IMR-90 (cell line): Measurements from ENCODE around the gene DSCAML1. TPM values are rescaled to one million over a fixed set of nuclear protein-coding genes. Genes with fewer than 3 reads are reported as not detected.
A peak's percentile ranks its signal among the peaks of the same experiment; 100 is the strongest.

ENCODE experiments used
- ATAC-seq: fragments of 200-7000 bp; cut with Tn5 transposase; 2 replicates; pipeline ENCODE4 v1.9.1; 2020; ENCODE audit warnings: low read depth, mild to moderate bottlenecking, moderate library complexity
- BruUV-seq: library from RNA; stranded (reverse); fragments of 400-500 nt; replicated peaks from 2 replicates; lab custom pipeline; 2021; lab: Mats Ljungman, UMichigan
- CTCF ChIA-PET: fragments of 300-600 bp; formaldehyde crosslinking; extraction: SDS; loops from one replicate; lab custom pipeline; 2021; ENCODE audit warnings: antibody characterized with exemption; lab: Yijun Ruan, JAX
- POLR2A ChIA-PET: fragments of 300-600 bp; sonication (Branson Sonifier 250); formaldehyde crosslinking; loops from one replicate; lab custom pipeline; 2022; ENCODE audit warnings: antibody characterized with exemption; ENCODE audit not compliant: unreplicated experiment; lab: Charles Lee
- DNase-seq: peaks from one replicate; pipeline ENCODE4 v3.0.0; 2013
- H2AFZ ChIP-seq: replicated peaks from 2 replicates; pipeline ENCODE3; 2013; ENCODE audit warnings: low read length, mild to moderate bottlenecking; ENCODE audit not compliant: poor library complexity
- H2AK5ac ChIP-seq: 2 replicates; pipeline ENCODE4 v1.6.1; 2013; ENCODE audit warnings: low read depth, low read length, inconsistent platforms
- H2AK9ac ChIP-seq: replicated peaks from 2 replicates; pipeline ENCODE3; 2013; ENCODE audit warnings: mild to moderate bottlenecking, low read depth, low read length, moderate library complexity; ENCODE audit not compliant: poor library complexity
- H2BK120ac ChIP-seq: 2 replicates; pipeline ENCODE4 v1.6.1; 2013; ENCODE audit warnings: low read depth, low read length, inconsistent platforms
- H2BK15ac ChIP-seq: 3 replicates; pipeline ENCODE4 v1.6.1; 2013; ENCODE audit warnings: low read depth, low read length, inconsistent platforms
- H2BK20ac ChIP-seq: 2 replicates; pipeline ENCODE4 v1.6.1; 2013; ENCODE audit warnings: low read depth, mild to moderate bottlenecking, inconsistent platforms, low read length, moderate library complexity
- H2BK5ac ChIP-seq: 2 replicates; pipeline ENCODE4 v1.6.1; 2013; ENCODE audit warnings: mild to moderate bottlenecking, low read depth, low read length, inconsistent platforms; ENCODE audit not compliant: poor library complexity, severe bottlenecking
- H3K14ac ChIP-seq: replicated peaks from 2 replicates; pipeline ENCODE4 v1.6.1; 2013; ENCODE audit warnings: low read depth, low read length, inconsistent platforms
- H3K18ac ChIP-seq: 2 replicates; pipeline ENCODE4 v1.6.1; 2013; ENCODE audit warnings: low read depth, low read length, control low read depth
- H3K23ac ChIP-seq: 2 replicates; pipeline ENCODE4 v1.6.1; 2013; ENCODE audit warnings: low read depth, low read length, inconsistent platforms
- H3K27ac ChIP-seq: 2 replicates; pipeline ENCODE4 v1.5.1; 2013; ENCODE audit warnings: mild to moderate bottlenecking, control low read depth, low read length; ENCODE audit not compliant: insufficient read depth
- H3K27me3 ChIP-seq: 2 replicates; pipeline ENCODE4 v1.6.1; 2013; ENCODE audit warnings: low read length; ENCODE audit not compliant: control insufficient read depth, insufficient read depth
- H3K36me3 ChIP-seq: 2 replicates; pipeline ENCODE4 v1.6.1; 2013; ENCODE audit warnings: low read length, mixed read lengths; ENCODE audit not compliant: control insufficient read depth, insufficient read depth
- H3K4ac ChIP-seq: 2 replicates; pipeline ENCODE4 v1.6.1; 2013; ENCODE audit warnings: low read depth, low read length, inconsistent platforms
- H3K4me1 ChIP-seq: 2 replicates; pipeline ENCODE4 v1.6.1; 2013; ENCODE audit warnings: low read length, mixed read lengths; ENCODE audit not compliant: control insufficient read depth, insufficient read depth
- H3K4me2 ChIP-seq: 2 replicates; pipeline ENCODE4 v1.6.1; 2013; ENCODE audit warnings: low read depth, mild to moderate bottlenecking, control low read depth, low read length, moderate library complexity
- H3K4me3 ChIP-seq: 2 replicates; pipeline ENCODE4 v1.5.1; 2013; ENCODE audit warnings: low read depth, mild to moderate bottlenecking, control low read depth, low read length, moderate library complexity; ENCODE audit not compliant: insufficient read depth
- H3K56ac ChIP-seq: 2 replicates; pipeline ENCODE4 v1.6.1; 2013; ENCODE audit warnings: low read length, inconsistent platforms; ENCODE audit not compliant: insufficient read depth; ENCODE audit errors: extremely low read depth
- H3K79me1 ChIP-seq, 2 experiments: 2 replicates each; pipeline ENCODE4 v1.6.1; 2013; ENCODE audit warnings: low read length in 2 of 2, inconsistent platforms in 1 of 2, low read depth in 1 of 2
- H3K9ac ChIP-seq: 2 replicates; pipeline ENCODE4 v1.6.1; 2013; ENCODE audit warnings: low read depth, low read length, control low read depth
- H3K9me1 ChIP-seq: 2 replicates; pipeline ENCODE4 v1.6.1; 2013; ENCODE audit warnings: low read length, inconsistent platforms; ENCODE audit not compliant: insufficient read depth
- H3K9me3 ChIP-seq: 2 replicates; pipeline ENCODE4 v1.6.1; 2013; ENCODE audit warnings: low read length; ENCODE audit not compliant: control insufficient read depth, insufficient read depth
- H4K20me1 ChIP-seq: 2 replicates; pipeline ENCODE4 v1.6.1; 2013; ENCODE audit warnings: low read length, inconsistent platforms; ENCODE audit not compliant: insufficient read depth
- H4K5ac ChIP-seq: 2 replicates; pipeline ENCODE4 v1.6.1; 2013; ENCODE audit warnings: mild to moderate bottlenecking, low read depth, low read length, control low read depth
- H4K8ac ChIP-seq, 2 experiments: 2 replicates each; pipeline ENCODE4 v1.6.1; 2013; ENCODE audit warnings: low read depth in 2 of 2, low read length in 2 of 2, control low read depth in 1 of 2, inconsistent platforms in 1 of 2
- H4K91ac ChIP-seq: 2 replicates; pipeline ENCODE4 v1.6.1; 2013; ENCODE audit warnings: low read depth, low read length, inconsistent platforms; ENCODE audit not compliant: insufficient read depth
- CEBPB ChIP-seq: IDR thresholded peaks from 2 replicates; pipeline ENCODE4 v1.6.1; 2012; ENCODE audit warnings: low read depth, low read length, improper control_type of control experiment
- CHD1 ChIP-seq: IDR thresholded peaks from 2 replicates; pipeline ENCODE4 v1.6.1; 2012; ENCODE audit warnings: low read depth, low read length, improper control_type of control experiment
- FOS ChIP-seq: fragments of 150-350 bp; IDR thresholded peaks from 2 replicates; pipeline ENCODE4 v1.6.1; 2016; ENCODE audit warnings: low read depth, low read length
- MAFK ChIP-seq: IDR thresholded peaks from 2 replicates; pipeline ENCODE4 v1.6.1; 2012; ENCODE audit warnings: low read depth, low read length, improper control_type of control experiment
- MAZ ChIP-seq: IDR thresholded peaks from 2 replicates; pipeline ENCODE4 v1.6.1; 2012; ENCODE audit warnings: low read depth, mild to moderate bottlenecking, low read length, improper control_type of control experiment, moderate library complexity, borderline replicate concordance
- MXI1 ChIP-seq: IDR thresholded peaks from 2 replicates; pipeline ENCODE4 v1.6.1; 2012; ENCODE audit warnings: low read depth, mild to moderate bottlenecking, low read length, moderate library complexity, borderline replicate concordance
- NFE2L2 ChIP-seq: fragments of 150-350 bp; IDR thresholded peaks from 2 replicates; pipeline ENCODE4 v1.6.1; 2016; ENCODE audit warnings: low read depth, mild to moderate bottlenecking, low read length
- POLR2A ChIP-seq: IDR thresholded peaks from 2 replicates; pipeline ENCODE4 v1.6.1; 2012; ENCODE audit warnings: mild to moderate bottlenecking, low read depth, low read length
- RAD21 ChIP-seq: IDR thresholded peaks from 2 replicates; pipeline ENCODE4 v1.6.1; 2012; ENCODE audit warnings: low read length, improper control_type of control experiment
- RCOR1 ChIP-seq: IDR thresholded peaks from 2 replicates; pipeline ENCODE4 v1.6.1; 2012; ENCODE audit warnings: mild to moderate bottlenecking, low read length, improper control_type of control experiment; ENCODE audit not compliant: insufficient replicate concordance
- RFX5 ChIP-seq: IDR thresholded peaks from 2 replicates; pipeline ENCODE4 v1.8.0; 2012; ENCODE audit warnings: low read depth, mild to moderate bottlenecking, low read length, moderate library complexity
- SMC3 ChIP-seq: fragments of 150-350 bp; IDR thresholded peaks from 2 replicates; pipeline ENCODE4 v1.6.1; 2016; ENCODE audit warnings: low read depth, mild to moderate bottlenecking, antibody characterized with exemption, low read length, moderate library complexity
- WGBS, 2 experiments: methylation state at CpG; one replicate each; pipeline versions ENCODE4 v1.1.5 to v1.1.7; 2013; ENCODE audit warnings: missing lambda C conversion rate in 2 of 2; ENCODE audit not compliant: insufficient read length in 1 of 2; ENCODE audit errors: extremely low coverage in 2 of 2; 5-methylcytosine and 5-hydroxymethylcytosine counted together
- dilution Hi-C: fragments of 300-500 bp; cut with HindIII; formaldehyde crosslinking; loops from one replicate; pipeline ENCODE4 v1.14.3; 2018; ENCODE audit warnings: low sequenced_read_pairs; ENCODE audit not compliant: unreplicated experiment
- in situ Hi-C: fragments of 300-500 bp; cut with MboI; formaldehyde crosslinking; loops from 3 replicates; pipeline ENCODE4 v1.14.3; 2019; ENCODE audit warnings: low sequenced_read_pairs, inconsistent platforms, mixed read lengths
- intact Hi-C: fragments of 100-400 bp; cut with micrococcal nuclease; formaldehyde crosslinking; loops from 2 replicates; pipeline ENCODE4 v1.10.0; 2022
- polyA plus RNA-seq, 3 experiments: library from polyadenylated mRNA; depleted of rRNA; stranded (reverse); fragments of >200 nt; gene quantifications; 2 replicates each; pipeline ENCODE4 v1.2.3, GENCODE V29; 2012; ENCODE audit warnings: low replicate concordance in 1 of 3
- total RNA-seq: library from RNA; depleted of rRNA; stranded (reverse); fragments of >200 nt; gene quantifications from 2 replicates; pipeline ENCODE4 v1.2.3, GENCODE V29; 2012
- TF ChIP-seq, protein P1 (sequence below): fragments of 150-350 bp; IDR thresholded peaks from 2 replicates; pipeline ENCODE4 v1.6.1; 2017; ENCODE audit warnings: mild to moderate bottlenecking, antibody characterized with exemption, low read length, low read depth
- TF ChIP-seq, protein P2 (sequence below): fragments of 150-350 bp; IDR thresholded peaks from 2 replicates; pipeline ENCODE4 v1.6.1; 2016; ENCODE audit warnings: low read depth, mild to moderate bottlenecking, low read length, moderate library complexity, borderline replicate concordance
- TF ChIP-seq, protein P3 (sequence below): conservative IDR thresholded peaks from 2 replicates; pipeline ENCODE4 v1.5.1; 2012; ENCODE audit warnings: mild to moderate bottlenecking, low read depth, low read length, improper control_type of control experiment

Gene DSCAML1
- total and polyA plus RNA-seq, 2 of the 4 experiments (the other 2 are of a cell fraction): not detected

DNA sequence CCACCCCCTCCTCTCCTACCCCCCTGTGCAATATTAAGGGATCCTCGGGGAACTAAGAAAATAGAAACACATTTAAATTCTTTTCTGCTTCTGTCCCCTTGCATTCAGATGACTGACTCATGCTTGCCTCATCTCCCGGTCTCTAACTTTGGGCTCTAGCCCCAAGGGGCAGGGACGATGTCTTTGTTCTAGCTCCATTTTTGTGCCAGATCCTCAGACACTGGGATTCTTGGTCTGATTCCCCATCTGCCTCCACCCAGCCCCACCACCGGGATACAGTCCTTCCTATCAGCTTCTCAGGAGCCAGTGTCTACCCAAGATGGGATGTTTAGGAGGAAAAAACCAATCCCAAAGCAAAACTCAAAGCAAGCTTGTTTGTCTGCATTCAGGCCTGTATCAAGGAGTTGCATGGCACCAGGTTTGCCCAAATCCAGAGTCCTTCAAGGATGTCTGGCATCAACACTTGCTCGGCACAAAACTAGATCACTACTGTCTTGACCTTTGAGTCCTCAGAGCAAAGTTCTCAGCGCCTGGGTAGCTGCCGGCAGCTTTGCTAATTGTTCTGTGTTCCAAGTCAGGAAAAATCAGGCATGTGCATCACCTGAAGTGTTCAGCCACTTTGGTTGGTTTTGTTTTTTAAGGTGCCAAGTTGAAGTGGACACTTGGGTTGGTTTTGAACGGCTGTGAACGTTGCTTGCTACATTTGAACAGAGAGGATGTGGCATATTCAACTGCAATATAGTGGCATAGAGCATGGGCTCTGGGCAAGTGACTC is 212.8 kb downstream of the DSCAML1 start:
- no peaks in the 10 kb centered on the region for H3K9me1 ChIP-seq
- H3K36me3 ChIP-seq: no peaks in the 10 kb centered on the region
- no peak overlapping the region for H4K5ac ChIP-seq
- H2AFZ ChIP-seq: no peak overlapping the region
- no peaks in the 10 kb centered on the region for H4K20me1 ChIP-seq
- no peak overlapping the region for H2BK120ac ChIP-seq
- POLR2A ChIA-PET: no interaction called here
- no peak overlapping the region for H3K4me2 ChIP-seq
- no peak overlapping the region for H3K4me3 ChIP-seq
- no peaks in the 10 kb centered on the region for H3K4me1 ChIP-seq
- H3K27me3 ChIP-seq: peaks cover 7% of the 10 kb centered on the region
- no peak overlapping the region for H4K8ac ChIP-seq
- ATAC-seq (no peak), DNase-seq (peak; percentile 2)
- no peak overlapping the region for H4K91ac ChIP-seq
- H2BK5ac ChIP-seq: no peak overlapping the region
- H3K14ac ChIP-seq: no peak overlapping the region
- H3K79me1 ChIP-seq: no peaks in the 10 kb centered on the region
- no peak overlapping the region for H3K27ac ChIP-seq
- TF ChIP-seq, protein P1, sequence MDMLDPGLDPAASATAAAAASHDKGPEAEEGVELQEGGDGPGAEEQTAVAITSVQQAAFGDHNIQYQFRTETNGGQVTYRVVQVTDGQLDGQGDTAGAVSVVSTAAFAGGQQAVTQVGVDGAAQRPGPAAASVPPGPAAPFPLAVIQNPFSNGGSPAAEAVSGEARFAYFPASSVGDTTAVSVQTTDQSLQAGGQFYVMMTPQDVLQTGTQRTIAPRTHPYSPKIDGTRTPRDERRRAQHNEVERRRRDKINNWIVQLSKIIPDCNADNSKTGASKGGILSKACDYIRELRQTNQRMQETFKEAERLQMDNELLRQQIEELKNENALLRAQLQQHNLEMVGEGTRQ: no peak
- TF ChIP-seq, protein P2, sequence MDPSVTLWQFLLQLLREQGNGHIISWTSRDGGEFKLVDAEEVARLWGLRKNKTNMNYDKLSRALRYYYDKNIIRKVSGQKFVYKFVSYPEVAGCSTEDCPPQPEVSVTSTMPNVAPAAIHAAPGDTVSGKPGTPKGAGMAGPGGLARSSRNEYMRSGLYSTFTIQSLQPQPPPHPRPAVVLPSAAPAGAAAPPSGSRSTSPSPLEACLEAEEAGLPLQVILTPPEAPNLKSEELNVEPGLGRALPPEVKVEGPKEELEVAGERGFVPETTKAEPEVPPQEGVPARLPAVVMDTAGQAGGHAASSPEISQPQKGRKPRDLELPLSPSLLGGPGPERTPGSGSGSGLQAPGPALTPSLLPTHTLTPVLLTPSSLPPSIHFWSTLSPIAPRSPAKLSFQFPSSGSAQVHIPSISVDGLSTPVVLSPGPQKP: no peak
- TF ChIP-seq RFX5: no peak
- TF ChIP-seq MAZ: no peak
- TF ChIP-seq MXI1: no peak
- no peak for TF ChIP-seq RCOR1
- no peak for TF ChIP-seq CEBPB
- TF ChIP-seq MAFK: no peak
- TF ChIP-seq, protein P3, sequence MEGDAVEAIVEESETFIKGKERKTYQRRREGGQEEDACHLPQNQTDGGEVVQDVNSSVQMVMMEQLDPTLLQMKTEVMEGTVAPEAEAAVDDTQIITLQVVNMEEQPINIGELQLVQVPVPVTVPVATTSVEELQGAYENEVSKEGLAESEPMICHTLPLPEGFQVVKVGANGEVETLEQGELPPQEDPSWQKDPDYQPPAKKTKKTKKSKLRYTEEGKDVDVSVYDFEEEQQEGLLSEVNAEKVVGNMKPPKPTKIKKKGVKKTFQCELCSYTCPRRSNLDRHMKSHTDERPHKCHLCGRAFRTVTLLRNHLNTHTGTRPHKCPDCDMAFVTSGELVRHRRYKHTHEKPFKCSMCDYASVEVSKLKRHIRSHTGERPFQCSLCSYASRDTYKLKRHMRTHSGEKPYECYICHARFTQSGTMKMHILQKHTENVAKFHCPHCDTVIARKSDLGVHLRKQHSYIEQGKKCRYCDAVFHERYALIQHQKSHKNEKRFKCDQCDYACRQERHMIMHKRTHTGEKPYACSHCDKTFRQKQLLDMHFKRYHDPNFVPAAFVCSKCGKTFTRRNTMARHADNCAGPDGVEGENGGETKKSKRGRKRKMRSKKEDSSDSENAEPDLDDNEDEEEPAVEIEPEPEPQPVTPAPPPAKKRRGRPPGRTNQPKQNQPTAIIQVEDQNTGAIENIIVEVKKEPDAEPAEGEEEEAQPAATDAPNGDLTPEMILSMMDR: no peak
- no peak for TF ChIP-seq SMC3
- TF ChIP-seq NFE2L2: no peak
- no peak for TF ChIP-seq POLR2A
- no peak for TF ChIP-seq CHD1
- no peak for TF ChIP-seq FOS
- no peak for TF ChIP-seq RAD21
- H3K9ac ChIP-seq: no peak overlapping the region
- no TSS peak for BruUV-seq
- H3K4ac ChIP-seq: no peak overlapping the region
- no peak overlapping the region for H2BK20ac ChIP-seq
- no peak overlapping the region for H2AK9ac ChIP-seq
- dilution Hi-C loops (no loop called here), in situ Hi-C loops (no loop called here), intact Hi-C loops (no loop called here)
- no peak overlapping the region for H3K56ac ChIP-seq
- no peak overlapping the region for H2AK5ac ChIP-seq
- H3K9me3 ChIP-seq: no peaks in the 10 kb centered on the region
- no peak overlapping the region for H2BK15ac ChIP-seq
- H3K23ac ChIP-seq: no peak overlapping the region
- CTCF ChIA-PET: no interaction called here
- 66% methylated on average over 6 of the region's 9 CpGs; no CpG with 5 or more reads in 1 of the 2 experiments for WGBS, 2 experiments
- H3K18ac ChIP-seq: no peak overlapping the region
